Mammary epithelial cell (primary cell): ENCODE results near the gene KCNAB2.

Source experiments
- CTCF ChIP-seq, 2 donors: IDR thresholded peaks in 1 of 2; conservative IDR thresholded peaks in 1 of 2; 2 replicates each; pipeline ENCODE4 v1.5.1; 2011 to 2012; ENCODE audit warnings: inconsistent platforms in 2 of 2, low read length in 2 of 2, mild to moderate bottlenecking in 2 of 2, control low read depth in 1 of 2, low read depth in 1 of 2; ENCODE audit not compliant: insufficient read depth in 1 of 2; ENCODE audit errors: extremely low read depth in 1 of 2
- EZH2 ChIP-seq: IDR thresholded peaks from 2 replicates; pipeline ENCODE4 v1.6.1; 2012; ENCODE audit warnings: low read length, inconsistent platforms, borderline replicate concordance

GRCh38 chr1:6045561-6045960, at the start of gene KCNAB2:
- TF ChIP-seq CTCF (conservative IDR thresholded peaks at IDR 0.05 in 1 of 2, IDR thresholded peaks at IDR 0.05 in 1 of 2; ENCODE audit: extremely low read depth in 1 of 2, insufficient read depth in 1 of 2, low read depth in 1 of 2, low read length in 2 of 2) (no peak), EZH2 (no peak)
